B cell (primary cell): Measurements from ENCODE around the gene AVPI1.

Experiments used
- CTCF ChIP-seq: fragments of 200-600 bp; IDR thresholded peaks from one replicate; pipeline ENCODE4 v1.8.0; 2022; ENCODE audit warnings: antibody characterized with exemption, mild to moderate bottlenecking
- EZH2 ChIP-seq: IDR thresholded peaks from 2 replicates; pipeline ENCODE4 v1.6.1; 2012; ENCODE audit warnings: borderline replicate concordance, low read depth, mild to moderate bottlenecking, moderate library complexity, low read length; ENCODE audit not compliant: insufficient read depth, poor library complexity, severe bottlenecking

- TF ChIP-seq CTCF (peak; percentile 57), EZH2 (no peak)
Observed at GRCh38 chr10:97708976-97709946, 22.2 kb upstream of the AVPI1 start.
